RWPE1 (cell line): Measurements from ENCODE around the gene FOXP1.
"Not testable (repeated sequence)": the region's sequence is repeated elsewhere in the genome, so short reads cannot be mapped to it uniquely, and the experiment has no call there.

Experiments used
- CTCF ChIA-PET: fragments of 350-600 bp; sonication (Branson Sonifier 250); formaldehyde crosslinking; extraction: SDS; loops from one replicate; lab custom pipeline; 2021; lab: Yijun Ruan, JAX
- POLR2A ChIA-PET: fragments of 400-600 bp; formaldehyde crosslinking; extraction: SDS; loops from one replicate; lab custom pipeline; 2020; ENCODE audit warnings: antibody characterized with exemption; ENCODE audit not compliant: low non-redundant PET; lab: Yijun Ruan, JAX
- DNase-seq: peaks from one replicate; pipeline ENCODE4 v3.0.0; 2012; ENCODE audit warnings: low spot score
- H3K27ac ChIP-seq: fragments of 450-650 bp; 2 replicates; pipeline ENCODE4 v1.5.1; 2017
- CTCF ChIP-seq: fragments of 450-650 bp; conservative IDR thresholded peaks from 2 replicates; pipeline ENCODE4 v1.5.1; 2017; ENCODE audit warnings: low read depth, mild to moderate bottlenecking

FOXP1 gene

GRCh38 chr3:71442652-71443042 lies 140.9 kb downstream of the FOXP1 start:
- DNase-seq, result no peak
- CTCF ChIA-PET, result no interaction called here
- POLR2A ChIA-PET, result no interaction called here
- peak overlapping the region; percentile 94 for H3K27ac ChIP-seq
- no peak for TF ChIP-seq CTCF

GRCh38 chr3:71441925-71442651 lies 141.4 kb downstream of the FOXP1 start:
- ChIA-PET POLR2A (no interaction called here), CTCF (interaction anchor here (0.5 kb wide), 1 partner anchor 145 kb away, joined by 3 read pairs; no protein-coding TSS in a partner anchor)
- DNase-seq, result no peak
- H3K27ac ChIP-seq, result peak overlapping the region; percentile 94
- TF ChIP-seq CTCF, result no peak

- ChIA-PET CTCF (interaction anchor here (0.5 kb wide), 2 partner anchors 146 to 1473 kb away, joined by 3 read pairs; no protein-coding TSS in a partner anchor), POLR2A (no interaction called here)
- DNase-seq, result no peak
- H3K27ac ChIP-seq, result peak overlapping the region; percentile 26; the same call in 1 of the 2 replicates
- TF ChIP-seq CTCF, result no peak
Measured at GRCh38 chr3:71441217-71441924, 142.2 kb downstream of the FOXP1 start.

- TF ChIP-seq CTCF, result no peak
- ChIA-PET CTCF (no interaction called here), POLR2A (no interaction called here)
- peak overlapping the region; percentile 63 for H3K27ac ChIP-seq
- DNase-seq, result no peak
Measured at GRCh38 chr3:71438904-71439303, 144.6 kb downstream of the FOXP1 start.

- no peak for DNase-seq
- no peak for TF ChIP-seq CTCF
- peak overlapping the region; percentile 63; the same call in 1 of the 2 replicates for H3K27ac ChIP-seq
- ChIA-PET CTCF (interaction anchor here (0.6 kb wide), 1 partner anchor 9 kb away, joined by 3 read pairs; no protein-coding TSS in a partner anchor), POLR2A (no interaction called here)
Measured at GRCh38 chr3:71438071-71438685, 145.3 kb downstream of the FOXP1 start.

- TF ChIP-seq CTCF, result no peak
- CTCF ChIA-PET, result no interaction called here
- no peak overlapping the region for H3K27ac ChIP-seq
- DNase-seq, result no peak
- POLR2A ChIA-PET, result no interaction called here
Measured at GRCh38 chr3:71436337-71436736, 147.2 kb downstream of the FOXP1 start.

- H3K27ac ChIP-seq, POLR2A ChIA-PET, CTCF ChIA-PET, DNase-seq: not testable (repeated sequence)
Measured at GRCh38 chr3:71435836-71436235, 147.7 kb downstream of the FOXP1 start.
